HG03095 (cell line): ENCODE measurements around the gene ZBTB12.
"Not testable (repeated sequence)": the region's sequence is repeated elsewhere in the genome, so short reads cannot be mapped to it uniquely, and the experiment has no call there.

ENCODE experiments used
- ATAC-seq: cut with Tn5 transposase; IDR thresholded peaks from one replicate; pipeline ENCODE4 v1.9.1; 2021; ENCODE audit warnings: moderate library complexity; ENCODE audit not compliant: unreplicated experiment

The ZBTB12 gene

GRCh38 chr6:31922942-31923341, 21.1 kb upstream of the ZBTB12 start:
- no peak for ATAC-seq

GRCh38 chr6:31920811-31921210, 18.9 kb upstream of the ZBTB12 start:
- ATAC-seq: no peak

GRCh38 chr6:31919624-31920303, 17.9 kb upstream of the ZBTB12 start:
- no peak for ATAC-seq

GRCh38 chr6:31918069-31918720, 16.3 kb upstream of the ZBTB12 start:
- ATAC-seq: no peak

- no peak for ATAC-seq
These were observed 13.9 kb upstream of the ZBTB12 start for GRCh38 chr6:31915756-31916155.

- ATAC-seq: no peak
These were observed 13.5 kb upstream of the ZBTB12 start for GRCh38 chr6:31915351-31915750.

GRCh38 chr6:31911826-31912585, 10.1 kb upstream of the ZBTB12 start:
- ATAC-seq: no peak

GRCh38 chr6:31909298-31909697, 7.4 kb upstream of the ZBTB12 start:
- not testable (repeated sequence) for ATAC-seq

- ATAC-seq: peak; percentile 69
These were observed 6.9 kb upstream of the ZBTB12 start for GRCh38 chr6:31908791-31909190.

- ATAC-seq: not testable (repeated sequence)
These were observed 6.4 kb upstream of the ZBTB12 start for GRCh38 chr6:31908255-31908654.

- ATAC-seq: no peak
These were observed 5.4 kb upstream of the ZBTB12 start for GRCh38 chr6:31907158-31907813.

- ATAC-seq: not testable (repeated sequence)
These were observed 4.8 kb upstream of the ZBTB12 start for GRCh38 chr6:31906727-31907126.

- ATAC-seq: no peak
These were observed 4.2 kb upstream of the ZBTB12 start for GRCh38 chr6:31906122-31906521.

- ATAC-seq: no peak
These were observed 3.2 kb upstream of the ZBTB12 start for GRCh38 chr6:31905041-31905440.

GRCh38 chr6:31903957-31904356, 2.1 kb upstream of the ZBTB12 start:
- ATAC-seq: no peak

- ATAC-seq: no peak
These were observed 402 bp downstream of the ZBTB12 start for GRCh38 chr6:31901415-31901952.

GRCh38 chr6:31900917-31901414, 920 bp downstream of the ZBTB12 start:
- no peak for ATAC-seq

GRCh38 chr6:31899882-31900722, 1.8 kb downstream of the ZBTB12 start:
- no peak for ATAC-seq

- no peak for ATAC-seq
These were observed 2.7 kb downstream of the ZBTB12 start for GRCh38 chr6:31899215-31899614.

- no peak for ATAC-seq
These were observed 3.4 kb downstream of the ZBTB12 start for GRCh38 chr6:31898383-31899011.
